GM12872 (cell line): ENCODE data around the gene CHN2.

ENCODE experiments used
- CTCF ChIP-seq: IDR thresholded peaks from 3 replicates; pipeline ENCODE4 v1.5.1; 2011; ENCODE audit warnings: low read depth, mild to moderate bottlenecking, low read length, moderate library complexity; ENCODE audit not compliant: insufficient read depth

The CHN2 gene

GRCh38 chr7:29209745-29210144, 15.2 kb downstream of the CHN2 start:
- TF ChIP-seq CTCF, result no peak

- no peak for TF ChIP-seq CTCF
Measured at GRCh38 chr7:29214056-29214455, 19.5 kb downstream of the CHN2 start.

- TF ChIP-seq CTCF, result no peak
Measured at GRCh38 chr7:29214816-29215215, 20.2 kb downstream of the CHN2 start.

- TF ChIP-seq CTCF, result no peak
Measured at GRCh38 chr7:29216128-29216527, 21.6 kb downstream of the CHN2 start.

- TF ChIP-seq CTCF, result no peak
Measured at GRCh38 chr7:29217113-29217512, 22.5 kb downstream of the CHN2 start.

GRCh38 chr7:29224726-29225125, 30.2 kb downstream of the CHN2 start:
- no peak for TF ChIP-seq CTCF

- no peak for TF ChIP-seq CTCF
Measured at GRCh38 chr7:29228289-29229011, 33.9 kb downstream of the CHN2 start.
